ENCODE results near the gene LYRM4.

The LYRM4 gene

GRCh38 chr6:5203546-5203945 lies 57.2 kb downstream of the LYRM4 start:
- DNase-seq: no peak

DNA sequence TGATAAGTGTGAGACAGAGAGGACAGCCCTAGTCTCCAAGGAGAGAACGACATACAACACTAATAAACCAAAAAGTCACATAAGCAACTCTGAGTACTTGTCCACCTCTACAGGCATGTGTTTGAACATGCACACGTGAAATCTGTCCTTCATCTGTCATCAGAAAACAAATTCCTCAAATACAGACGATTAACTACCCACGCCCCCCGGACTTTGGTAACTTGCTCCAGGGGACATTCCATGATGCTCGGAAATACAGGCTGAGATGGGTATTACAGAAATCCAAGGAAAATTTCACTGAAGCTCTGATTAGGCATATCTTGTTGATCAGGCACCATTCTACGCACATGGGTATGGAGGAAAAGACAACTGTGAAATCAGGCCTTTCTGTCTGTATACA lies 57.8 kb downstream of the LYRM4 start:
- DNase-seq: no peak

- no peak for DNase-seq
These were observed 58.5 kb downstream of the LYRM4 start for GRCh38 chr6:5202206-5202605.

DNA sequence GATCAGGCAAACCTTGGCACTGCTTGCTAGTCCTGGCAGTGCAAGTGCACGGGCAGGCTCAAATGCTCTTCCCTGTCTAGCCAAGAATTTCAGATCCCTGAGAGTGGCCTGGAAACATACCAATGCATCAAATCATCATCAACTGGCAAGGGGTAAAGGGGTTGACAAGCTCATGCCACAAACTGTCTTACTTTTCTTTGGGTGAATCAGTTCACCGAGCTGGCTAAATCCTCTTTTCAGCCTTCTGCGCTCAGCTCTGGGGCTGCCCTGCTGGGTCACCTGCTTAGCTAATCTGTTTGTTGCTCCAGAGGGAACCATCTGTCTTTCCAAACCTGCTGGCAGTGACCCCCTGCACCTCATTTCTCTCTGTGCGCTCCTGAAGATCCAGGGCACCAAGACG lies 59.5 kb downstream of the LYRM4 start:
- DNase-seq: no peak

GRCh38 chr6:5199702-5200101 lies 61.0 kb downstream of the LYRM4 start:
- no peak for DNase-seq

- no peak for DNase-seq
These were observed 61.5 kb downstream of the LYRM4 start for GRCh38 chr6:5199283-5199682.

DNA sequence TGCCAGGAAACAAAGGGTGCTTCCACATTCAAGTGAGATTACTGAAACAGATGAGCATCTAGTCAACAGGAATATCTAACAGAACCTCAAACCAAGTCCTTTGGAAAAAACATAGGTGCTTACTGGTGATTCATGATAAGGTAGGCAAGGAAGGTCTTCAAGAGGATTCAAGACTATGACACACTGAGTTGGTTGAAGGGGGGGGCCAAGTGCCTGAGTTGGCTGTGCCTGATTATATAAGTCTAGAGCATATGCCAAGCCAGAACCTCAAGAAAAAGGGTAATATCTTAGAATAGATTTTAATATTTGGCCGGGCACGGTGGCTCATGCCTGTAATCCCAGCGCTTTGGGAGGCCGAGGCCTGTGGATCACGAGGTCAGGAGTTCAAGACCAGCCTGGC lies 63.7 kb downstream of the LYRM4 start:
- DNase-seq: no peak

- DNase-seq: no peak
These were observed 68.5 kb downstream of the LYRM4 start for GRCh38 chr6:5192135-5192794.

GRCh38 chr6:5191722-5192121 lies 69.0 kb downstream of the LYRM4 start:
- no peak for DNase-seq

DNA sequence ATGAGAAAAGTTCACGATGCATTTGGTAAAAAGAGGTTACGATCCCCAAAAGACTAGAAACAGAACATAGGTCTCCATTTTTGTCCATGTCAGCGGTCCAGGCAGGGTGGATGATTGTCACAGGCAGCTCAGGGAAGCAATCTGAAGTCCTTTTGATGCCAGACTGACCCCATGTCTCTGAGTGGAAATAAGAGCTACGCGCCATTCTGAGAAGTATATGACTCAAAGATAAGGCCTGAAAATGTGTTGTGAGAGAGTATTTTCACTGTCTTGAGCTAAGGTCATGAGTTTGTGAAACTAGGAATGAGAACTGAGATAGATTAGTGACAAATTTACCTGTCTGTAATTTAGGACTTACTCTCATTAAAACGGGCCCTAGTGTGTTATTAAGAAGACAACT lies 69.5 kb downstream of the LYRM4 start:
- DNase-seq: no peak

- DNase-seq: no peak
These were observed 70.2 kb downstream of the LYRM4 start for GRCh38 chr6:5190507-5190906.

GRCh38 chr6:5188646-5189045 lies 72.1 kb downstream of the LYRM4 start:
- no peak for DNase-seq

- no peak for DNase-seq
These were observed 75.9 kb downstream of the LYRM4 start for GRCh38 chr6:5184878-5185277.

GRCh38 chr6:5184218-5184617 lies 76.5 kb downstream of the LYRM4 start:
- DNase-seq: no peak

GRCh38 chr6:5181510-5182317 lies 79.0 kb downstream of the LYRM4 start:
- DNase-seq: no peak

GRCh38 chr6:5180636-5181035 lies 80.1 kb downstream of the LYRM4 start:
- DNase-seq: no peak

GRCh38 chr6:5179917-5180316 lies 80.8 kb downstream of the LYRM4 start:
- no peak for DNase-seq

- no peak for DNase-seq
These were observed 81.9 kb downstream of the LYRM4 start for GRCh38 chr6:5178806-5179205.

GRCh38 chr6:5175635-5176034 lies 85.1 kb downstream of the LYRM4 start:
- no peak for DNase-seq

GRCh38 chr6:5174756-5175549 lies 85.8 kb downstream of the LYRM4 start:
- DNase-seq: no peak

DNA sequence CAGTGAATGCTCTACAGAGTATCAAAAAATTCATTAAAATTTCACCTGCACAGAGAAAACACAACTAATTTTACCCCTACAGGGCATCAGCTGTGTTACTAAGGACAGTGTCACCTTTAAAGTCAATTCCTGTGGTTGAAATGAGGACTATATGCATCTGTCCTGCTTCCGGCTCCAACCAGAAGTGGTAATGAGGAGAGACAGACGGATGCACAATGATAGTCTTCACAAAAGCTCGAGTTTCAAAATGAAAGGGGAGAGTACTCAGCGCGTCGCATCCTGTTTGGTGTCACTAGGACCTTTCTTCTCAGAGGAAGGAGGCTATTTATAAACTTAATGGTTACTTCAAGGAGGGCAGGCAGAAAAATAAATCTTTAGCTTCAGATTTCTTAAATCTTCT lies 86.5 kb downstream of the LYRM4 start:
- peak in 1 of 2 donors; percentile 21 for DNase-seq

GRCh38 chr6:5173810-5174209 lies 86.9 kb downstream of the LYRM4 start:
- DNase-seq: no peak

DNA sequence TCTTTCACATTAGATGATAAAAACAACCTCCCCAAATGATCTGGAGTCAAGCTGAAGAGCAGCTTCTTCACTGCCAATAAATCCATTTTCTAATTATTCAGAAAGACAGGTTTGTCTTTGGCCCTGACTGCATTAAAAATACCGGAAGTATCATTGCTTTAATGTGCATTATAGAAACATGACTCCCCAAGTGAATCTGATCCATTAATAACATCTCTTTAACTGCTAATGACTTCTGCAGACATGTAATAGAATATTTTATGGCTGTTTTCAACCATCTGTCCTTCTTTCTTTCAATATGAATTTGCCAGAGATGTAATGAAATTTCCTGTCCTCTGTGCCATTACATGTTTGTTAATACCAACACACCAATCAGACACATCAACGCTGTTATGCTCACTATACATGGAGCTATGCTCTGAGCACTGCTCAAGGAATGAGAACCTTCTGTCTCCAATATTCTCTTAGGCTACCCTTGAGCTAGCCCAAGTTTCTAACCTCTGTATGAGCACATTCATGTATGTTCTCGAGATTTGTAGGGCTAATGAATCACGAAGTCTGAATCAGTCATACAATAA lies 87.8 kb downstream of the LYRM4 start:
- DNase-seq: no peak
